ENCODE measurements around the gene TSEN2.

Gene TSEN2

GRCh38 chr3:12439161-12439940, 44.9 kb upstream of the TSEN2 start:
- TF ChIP-seq TCF12 (IDR thresholded peaks at IDR 0.05; ENCODE audit: low read depth) (no peak), MAX (IDR thresholded peaks at IDR 0.05) (no peak), CREB1 (IDR thresholded peaks at IDR 0.05; ENCODE audit: low read depth) (no peak), YY1 (IDR thresholded peaks at IDR 0.05; ENCODE audit: low read depth) (no peak), FOXM1 (IDR thresholded peaks at IDR 0.05; ENCODE audit: borderline replicate concordance, low read depth) (no peak), EP300 (IDR thresholded peaks at IDR 0.05; ENCODE audit: borderline replicate concordance) (no peak), NFIC (IDR thresholded peaks at IDR 0.05) (no peak), RAD21 (IDR thresholded peaks at IDR 0.05; ENCODE audit: low read depth) (no peak), REST (IDR thresholded peaks at IDR 0.05; ENCODE audit: low read depth) (no peak), TAF1 (IDR thresholded peaks at IDR 0.05; ENCODE audit: low read depth) (no peak), TEAD4 (IDR thresholded peaks at IDR 0.05) (no peak), CEBPB (IDR thresholded peaks at IDR 0.05) (no peak), ZBTB7A (IDR thresholded peaks at IDR 0.05; ENCODE audit: low read depth) (no peak), USF1 (IDR thresholded peaks at IDR 0.05) (no peak), EGR1 (IDR thresholded peaks at IDR 0.05) (no peak)

GRCh38 chr3:12440927-12441714, 43.2 kb upstream of the TSEN2 start:
- TF ChIP-seq NFIC (IDR thresholded peaks at IDR 0.05) (no peak), EGR1 (IDR thresholded peaks at IDR 0.05) (no peak), USF1 (IDR thresholded peaks at IDR 0.05) (no peak), EP300 (IDR thresholded peaks at IDR 0.05; ENCODE audit: borderline replicate concordance) (no peak), RAD21 (IDR thresholded peaks at IDR 0.05; ENCODE audit: low read depth) (no peak), YY1 (IDR thresholded peaks at IDR 0.05; ENCODE audit: low read depth) (no peak), ZBTB7A (IDR thresholded peaks at IDR 0.05; ENCODE audit: low read depth) (no peak), TEAD4 (IDR thresholded peaks at IDR 0.05) (no peak), CREB1 (IDR thresholded peaks at IDR 0.05; ENCODE audit: low read depth) (no peak), TAF1 (IDR thresholded peaks at IDR 0.05; ENCODE audit: low read depth) (no peak), REST (IDR thresholded peaks at IDR 0.05; ENCODE audit: low read depth) (no peak), MAX (IDR thresholded peaks at IDR 0.05) (no peak), CEBPB (IDR thresholded peaks at IDR 0.05) (no peak), TCF12 (IDR thresholded peaks at IDR 0.05; ENCODE audit: low read depth) (no peak), FOXM1 (IDR thresholded peaks at IDR 0.05; ENCODE audit: borderline replicate concordance, low read depth) (no peak)

GRCh38 chr3:12442654-12443501, 41.4 kb upstream of the TSEN2 start:
- TF ChIP-seq NFIC (IDR thresholded peaks at IDR 0.05) (no peak), TEAD4 (IDR thresholded peaks at IDR 0.05) (no peak), USF1 (IDR thresholded peaks at IDR 0.05) (no peak), EGR1 (IDR thresholded peaks at IDR 0.05) (peak; percentile 38), YY1 (IDR thresholded peaks at IDR 0.05; ENCODE audit: low read depth) (no peak), EP300 (IDR thresholded peaks at IDR 0.05; ENCODE audit: borderline replicate concordance) (no peak)

- no peak for TF ChIP-seq CEBPB (IDR thresholded peaks at IDR 0.05)
- no peak for TF ChIP-seq TAF1 (IDR thresholded peaks at IDR 0.05; ENCODE audit: low read depth)
- TF ChIP-seq ZBTB7A (IDR thresholded peaks at IDR 0.05; ENCODE audit: low read depth) = no peak
- TF ChIP-seq REST (IDR thresholded peaks at IDR 0.05; ENCODE audit: low read depth) = no peak
- TF ChIP-seq FOXM1 (IDR thresholded peaks at IDR 0.05; ENCODE audit: borderline replicate concordance, low read depth) = no peak
These were observed 40.3 kb upstream of the TSEN2 start for GRCh38 chr3:12443781-12444522.

All from Ishikawa (cell line).